ENCODE results near the gene PTCD2. TPM values are rescaled to one million over a fixed set of nuclear protein-coding genes. Genes with fewer than 3 reads are reported as not detected.

Gene PTCD2
- total and polyA plus RNA-seq, 9 of the 15 experiments (the other 6 are each of a cell fraction or from before 2014, with no cell fraction given): 11.9 to 28.5 (median 18.6) TPM

- Histone ChIP-seq H3K9me1 (ENCODE audit: control insufficient read depth, insufficient read depth, low read length) (no peaks in the 10 kb centered on the region), H3K4me2 (ENCODE audit: insufficient read depth, low read length) (no peak overlapping the region), H3K27ac (ENCODE audit: extremely low read depth, low read depth, low read length) (no peak overlapping the region), H3K27me3 (ENCODE audit: control insufficient read depth in 2 of 2, insufficient read depth in 2 of 2, low read length in 2 of 2) (no peaks in the 10 kb centered on the region), H3K9ac (ENCODE audit: insufficient read depth in 1 of 2, low read depth in 2 of 2, low read length in 2 of 2) (no peak overlapping the region), H2AFZ (ENCODE audit: low read depth, low read length) (no peak overlapping the region), H3K4me3 (no peak overlapping the region), H3K79me2 (ENCODE audit: control insufficient read depth, insufficient read depth, low read length) (peaks cover 11% of the 10 kb centered on the region), H3K9me3 (replicated peaks; ENCODE audit: control insufficient read depth, insufficient read depth, low read depth, low read length) (no peaks in the 10 kb centered on the region), H4K20me1 (replicated peaks; ENCODE audit: control insufficient read depth, insufficient read depth, low read length) (no peaks in the 10 kb centered on the region), H3K36me3 (ENCODE audit: control insufficient read depth, insufficient read depth, low read length) (peaks cover 72% of the 10 kb centered on the region), H3K4me1 (replicated peaks in 1 of 2; ENCODE audit: control insufficient read depth in 2 of 2, insufficient read depth in 2 of 2, low read length in 2 of 2) (peaks cover 0 to 8% of the 10 kb centered on the region in 2 experiments; a peak in 3 of 5 replicates)
- CTCF ChIA-PET (ENCODE audit: low intra/inter-chr PET ratio): no interaction called here
- in situ Hi-C loops (cut with MboI) (no loop called here), intact Hi-C loops (cut with micrococcal nuclease) (no loop called here)
- TF ChIP-seq CHD1 (IDR thresholded peaks at IDR 0.05; ENCODE audit: low read length): no peak
- no peak for TF ChIP-seq SMARCC2 (IDR thresholded peaks at IDR 0.05; ENCODE audit: low read depth)
- TF ChIP-seq ZNF175 (CRISPR knock-in tag; IDR thresholded peaks at IDR 0.05; ENCODE audit: low read depth): no peak
- no peak for TF ChIP-seq E2F8 (IDR thresholded peaks at IDR 0.05; ENCODE audit: low read depth, partially characterized antibody)
- TF ChIP-seq TEAD1 (CRISPR knock-in tag; IDR thresholded peaks at IDR 0.05): no peak
- WGBS (ENCODE audit: insufficient coverage, low coverage, missing lambda C conversion rate): 74% methylated on average over 4 of the region's 4 CpGs
- POLR2A ChIA-PET: interaction anchor here (0.5 to 0.8 kb wide), 4 partner anchors 7 to 1647 kb away, joined by 3 to 4 read pairs (median 4); no protein-coding TSS in a partner anchor
- no peak for DNase-seq (ENCODE audit: extremely low read depth in 1 of 4, low spot score in 3 of 4)
- ATAC-seq: no peak
- FAIRE-seq: no peak
- BruUV-seq (replicated peaks): no TSS peak
These were observed 5.6 kb downstream of the PTCD2 start for GRCh38 chr5:72325566-72326305.
